ENCODE data around the gene VEZF1.

VEZF1 gene

DNA sequence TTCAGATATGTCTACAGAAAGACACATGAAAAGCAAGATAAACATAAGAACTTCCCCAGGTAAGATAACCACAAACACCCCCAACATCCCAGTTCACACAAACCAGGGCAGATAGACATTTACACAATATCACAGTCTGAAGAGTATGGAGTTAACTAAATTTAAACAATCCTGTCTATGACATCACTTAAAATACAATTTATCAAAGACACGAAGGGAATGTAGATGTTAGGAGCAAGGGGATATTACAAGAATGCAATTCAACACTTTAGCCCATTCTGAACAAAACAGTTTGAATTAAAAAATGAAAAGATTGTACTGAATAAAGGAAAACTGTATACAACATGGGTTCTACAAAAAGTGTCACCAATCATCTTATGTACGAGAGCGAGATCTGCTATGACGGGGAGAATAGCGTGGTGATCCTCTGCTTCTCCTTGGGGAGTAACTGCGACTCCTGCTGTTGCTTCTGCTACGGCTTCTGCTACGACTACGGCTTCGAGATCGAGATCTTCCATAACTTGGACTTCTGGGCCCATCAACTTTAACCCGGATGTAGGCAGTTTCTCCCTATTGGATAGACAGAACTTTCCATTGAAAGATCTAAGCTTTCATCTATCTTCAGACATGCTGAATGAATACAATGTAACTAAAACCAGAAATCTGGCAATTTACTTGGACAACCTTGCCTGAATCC lies 17.1 kb upstream of the VEZF1 start:
- ATAC-seq (replicated peaks) (no peak), DNase-seq (no peak)
- Mint-ChIP-seq H3K4me3 (peak overlapping the region; percentile 96 to 98), H3K27ac (peak overlapping the region; percentile 100), H3K36me3 (peaks cover 46 to 61% of the 10 kb centered on the region in 2 donors), H3K9me3 (no peaks in the 10 kb centered on the region), H3K4me1 (peaks cover 21 to 61% of the 10 kb centered on the region in 2 donors), H3K27me3 (no peaks in the 10 kb centered on the region)

DNA sequence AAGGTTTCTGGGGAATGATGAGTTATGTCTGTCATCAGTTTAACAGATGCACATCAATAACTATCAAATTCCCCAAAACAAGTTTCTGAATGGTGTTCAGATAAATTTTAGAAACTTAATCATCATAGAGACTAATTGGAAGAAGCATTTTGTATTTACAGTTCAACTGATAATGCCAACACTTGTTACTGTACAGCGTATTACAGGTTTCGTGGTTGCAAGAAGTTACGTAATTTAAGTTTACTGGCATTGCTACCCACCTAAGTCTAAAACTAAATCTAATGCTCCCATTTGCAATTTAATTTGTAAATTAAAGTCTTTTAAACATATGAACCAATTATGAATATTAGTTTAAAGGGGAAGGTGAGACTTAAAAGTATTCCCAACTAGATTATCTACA lies 16.0 kb upstream of the VEZF1 start:
- Mint-ChIP-seq H3K4me3 (peak overlapping the region; percentile 29 to 59), H3K4me1 (peaks cover 21 to 61% of the 10 kb centered on the region in 2 donors), H3K27ac (no peak overlapping the region), H3K9me3 (no peaks in the 10 kb centered on the region), H3K36me3 (peaks cover 46 to 60% of the 10 kb centered on the region in 2 donors), H3K27me3 (no peaks in the 10 kb centered on the region)
- DNase-seq (no peak), ATAC-seq (replicated peaks) (no peak)

- DNase-seq (no peak), ATAC-seq (replicated peaks) (no peak)
- peaks cover 46 to 57% of the 10 kb centered on the region in 2 donors for H3K36me3 Mint-ChIP-seq
- H3K4me3 Mint-ChIP-seq = no peak overlapping the region
- H3K4me1 Mint-ChIP-seq = peaks cover 20 to 50% of the 10 kb centered on the region in 2 donors
- no peaks in the 10 kb centered on the region for H3K27me3 Mint-ChIP-seq
- H3K27ac Mint-ChIP-seq = no peak overlapping the region
- H3K9me3 Mint-ChIP-seq = no peaks in the 10 kb centered on the region
Observed at GRCh38 chr17:58002973-58003372, 14.9 kb upstream of the VEZF1 start.

- H3K27me3 Mint-ChIP-seq = no peaks in the 10 kb centered on the region
- peak overlapping the region; percentile 38 for H3K27ac Mint-ChIP-seq
- H3K9me3 Mint-ChIP-seq = no peaks in the 10 kb centered on the region
- peaks cover 46 to 54% of the 10 kb centered on the region in 2 donors for H3K36me3 Mint-ChIP-seq
- H3K4me3 Mint-ChIP-seq = peak overlapping the region in 1 of 2 donors; percentile 14
- no peak for ATAC-seq (replicated peaks)
- no peak for DNase-seq
- H3K4me1 Mint-ChIP-seq = peaks cover 18 to 47% of the 10 kb centered on the region in 2 donors
Observed at GRCh38 chr17:58002154-58002948, 14.3 kb upstream of the VEZF1 start.

- Mint-ChIP-seq H3K27ac (no peak overlapping the region), H3K4me1 (peaks cover 18 to 44% of the 10 kb centered on the region in 2 donors), H3K4me3 (no peak overlapping the region), H3K36me3 (peaks cover 41 to 51% of the 10 kb centered on the region in 2 donors), H3K27me3 (no peaks in the 10 kb centered on the region), H3K9me3 (no peaks in the 10 kb centered on the region)
- DNase-seq (no peak), ATAC-seq (replicated peaks) (no peak)
Observed at GRCh38 chr17:58001461-58002124, 13.5 kb upstream of the VEZF1 start.

- Mint-ChIP-seq H3K4me1 (peaks cover 13 to 36% of the 10 kb centered on the region in 2 donors), H3K27ac (no peak overlapping the region), H3K36me3 (peaks cover 22 to 35% of the 10 kb centered on the region in 2 donors), H3K4me3 (no peak overlapping the region), H3K9me3 (no peaks in the 10 kb centered on the region), H3K27me3 (no peaks in the 10 kb centered on the region)
- ATAC-seq (replicated peaks) (peak; percentile 80 to 86), DNase-seq (no peak)
Observed at GRCh38 chr17:57999496-58000017, 11.5 kb upstream of the VEZF1 start.

DNA sequence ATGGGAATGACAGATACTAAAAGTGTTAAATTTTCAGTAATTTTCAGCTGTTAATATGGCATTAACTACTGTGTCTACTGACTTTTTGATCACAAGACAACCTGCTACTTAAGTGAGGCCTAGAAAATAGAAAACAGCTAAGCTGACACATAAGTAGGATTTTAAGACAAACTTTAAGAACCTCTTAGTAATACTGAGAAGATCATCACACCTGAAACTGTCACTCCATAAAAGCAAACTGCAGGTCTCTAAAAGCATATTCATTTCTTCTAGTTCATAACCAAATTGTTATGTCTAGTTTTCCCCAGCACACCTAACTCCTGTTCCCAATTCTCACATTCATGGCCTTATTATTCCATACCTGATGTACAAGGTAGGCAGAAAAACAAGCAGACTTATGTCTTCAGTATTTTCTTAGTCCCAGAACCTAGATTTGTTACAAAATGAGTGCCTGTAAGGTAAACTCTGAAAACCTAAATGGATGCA lies 11.0 kb upstream of the VEZF1 start:
- H3K36me3 Mint-ChIP-seq = peaks cover 22 to 35% of the 10 kb centered on the region in 2 donors
- H3K27me3 Mint-ChIP-seq = no peaks in the 10 kb centered on the region
- H3K9me3 Mint-ChIP-seq = no peaks in the 10 kb centered on the region
- H3K27ac Mint-ChIP-seq = no peak overlapping the region
- no peak for ATAC-seq (replicated peaks)
- DNase-seq = no peak
- peaks cover 15 to 40% of the 10 kb centered on the region in 2 donors for H3K4me1 Mint-ChIP-seq
- no peak overlapping the region for H3K4me3 Mint-ChIP-seq

- Mint-ChIP-seq H3K36me3 (peaks cover 8 to 24% of the 10 kb centered on the region in 2 donors), H3K4me1 (peaks cover 18 to 34% of the 10 kb centered on the region in 2 donors)
Observed at GRCh38 chr17:57997085-57997809, 9.2 kb upstream of the VEZF1 start.

GRCh38 chr17:57995076-57995956 lies 7.3 kb upstream of the VEZF1 start:
- H3K4me1 Mint-ChIP-seq = peaks cover 16 to 41% of the 10 kb centered on the region in 2 donors
- peaks cover 5 to 15% of the 10 kb centered on the region in 2 donors for H3K36me3 Mint-ChIP-seq
- DNase-seq (peak; percentile 44), ATAC-seq (replicated peaks) (peak; percentile 81 to 82)
- peak overlapping the region; percentile 37 for H3K27ac Mint-ChIP-seq
- H3K27me3 Mint-ChIP-seq = no peaks in the 10 kb centered on the region
- H3K4me3 Mint-ChIP-seq = no peak overlapping the region
- no peaks in the 10 kb centered on the region for H3K9me3 Mint-ChIP-seq

More at GRCh38 chr17:57997085-57997809, 9.2 kb upstream of the VEZF1 start:
- DNase-seq (no peak), ATAC-seq (replicated peaks) (no peak)
- Mint-ChIP-seq H3K27ac (peak overlapping the region; percentile 10), H3K9me3 (no peaks in the 10 kb centered on the region), H3K4me3 (no peak overlapping the region), H3K27me3 (no peaks in the 10 kb centered on the region)

DNA sequence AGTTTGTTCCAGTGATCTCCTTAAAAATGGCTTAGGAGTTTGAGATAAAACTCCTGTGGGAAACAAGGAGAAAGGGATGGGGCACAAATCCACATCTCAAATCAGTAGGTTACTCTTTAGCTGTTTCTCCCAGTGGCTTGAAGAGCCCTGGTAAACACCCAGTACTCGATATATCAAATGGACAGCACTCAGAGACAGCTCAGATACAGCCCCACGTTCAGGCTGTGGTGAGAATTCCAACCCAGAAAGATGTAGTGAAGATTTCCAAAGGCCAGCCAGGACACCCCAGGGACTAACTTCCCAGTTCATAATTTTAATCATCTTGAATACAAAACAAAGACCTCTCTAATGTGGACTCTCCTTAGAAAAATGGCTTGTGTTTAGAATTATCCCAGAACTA lies 6.4 kb upstream of the VEZF1 start:
- Mint-ChIP-seq H3K27ac (peak overlapping the region; percentile 16), H3K4me1 (peaks cover 21 to 46% of the 10 kb centered on the region in 2 donors), H3K27me3 (no peaks in the 10 kb centered on the region), H3K36me3 (peaks cover 4 to 13% of the 10 kb centered on the region in 2 donors), H3K9me3 (no peaks in the 10 kb centered on the region), H3K4me3 (no peak overlapping the region)
- ATAC-seq (replicated peaks) (no peak), DNase-seq (no peak)

DNA sequence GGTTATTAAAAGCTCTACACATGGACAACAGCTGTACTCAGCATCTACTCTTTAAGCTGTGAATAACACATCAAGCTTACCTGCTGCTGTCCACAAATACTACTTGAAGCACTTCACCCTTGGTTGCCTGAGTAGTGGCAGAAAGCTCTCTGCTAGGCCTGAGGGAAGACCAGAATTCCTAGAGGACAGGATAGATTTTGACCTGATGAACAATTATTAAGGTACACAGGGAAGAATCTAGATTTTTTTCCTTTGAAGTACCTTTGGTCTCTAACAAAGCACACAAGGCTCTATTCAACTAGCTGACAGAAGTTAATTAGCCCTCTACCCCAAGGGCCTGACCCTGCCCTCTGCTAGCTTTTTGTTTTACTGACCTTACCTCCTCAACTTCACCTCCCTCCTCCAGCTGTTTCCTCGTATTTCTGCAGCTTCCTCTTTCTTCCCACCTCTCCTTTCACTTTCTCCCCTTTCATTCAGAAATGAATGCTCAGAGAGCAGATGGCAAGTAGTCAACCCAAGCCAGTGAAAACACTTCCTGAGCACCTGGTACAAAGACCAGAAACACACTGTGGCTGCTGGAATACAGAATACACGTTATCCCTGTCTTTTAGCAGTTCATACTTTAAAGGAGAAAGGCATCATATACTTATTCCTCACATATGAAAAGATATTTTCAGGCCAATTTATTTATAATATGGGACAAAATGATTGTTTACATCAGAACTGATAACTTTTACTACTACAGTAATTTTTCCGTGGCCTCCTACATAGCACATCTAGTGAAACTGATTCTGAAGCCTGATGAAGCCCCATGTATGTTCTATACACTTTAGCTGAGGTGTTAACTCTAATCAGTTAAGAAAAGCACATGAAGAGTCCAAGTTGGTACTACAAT lies 5.7 kb upstream of the VEZF1 start:
- no peak overlapping the region for H3K4me3 Mint-ChIP-seq
- peaks cover 4 to 14% of the 10 kb centered on the region in 2 donors for H3K36me3 Mint-ChIP-seq
- ATAC-seq (replicated peaks) = peak; percentile 52 to 53
- no peak for DNase-seq
- no peaks in the 10 kb centered on the region for H3K27me3 Mint-ChIP-seq
- no peaks in the 10 kb centered on the region for H3K9me3 Mint-ChIP-seq
- peaks cover 25 to 53% of the 10 kb centered on the region in 2 donors for H3K4me1 Mint-ChIP-seq
- peak overlapping the region; percentile 20 for H3K27ac Mint-ChIP-seq

DNA sequence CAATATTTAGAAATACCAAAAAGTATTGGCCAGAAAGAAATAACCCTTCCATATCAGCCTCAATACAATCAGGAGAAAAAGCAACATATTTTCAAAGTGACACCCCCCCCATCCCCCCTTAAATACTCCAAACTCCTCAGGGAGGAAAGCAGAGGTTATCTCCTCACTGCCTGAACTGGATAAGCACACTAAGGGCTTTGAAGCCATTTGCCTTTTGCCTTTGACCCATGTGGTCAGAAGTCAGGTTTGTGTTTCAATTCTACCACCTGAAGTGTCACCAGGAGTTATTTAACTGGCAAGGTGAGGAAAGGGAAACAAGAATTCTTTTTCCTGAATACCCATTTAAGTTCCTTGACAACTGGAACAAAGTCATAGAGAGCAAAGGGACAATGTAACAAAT lies 3.5 kb upstream of the VEZF1 start:
- Mint-ChIP-seq H3K4me1 (peaks cover 31 to 64% of the 10 kb centered on the region in 2 donors), H3K4me3 (no peak overlapping the region), H3K36me3 (peaks cover 0 to 13% of the 10 kb centered on the region in 2 donors), H3K27ac (no peak overlapping the region), H3K9me3 (no peaks in the 10 kb centered on the region), H3K27me3 (no peaks in the 10 kb centered on the region)
- ATAC-seq (replicated peaks) = no peak
- no peak for DNase-seq
